Hematopoietic multipotent progenitor cell treated with erythropoietin and hydrocortisone succinate and interleukin-3 and kit ligand, for 17 days (in vitro differentiated cells): ENCODE results near the gene RPH3AL.
"Not testable (repeated sequence)": the region's sequence is repeated elsewhere in the genome, so short reads cannot be mapped to it uniquely, and the experiment has no call there.

ENCODE experiments used
- DNase-seq: peaks from one replicate; pipeline ENCODE4 v3.0.0-alpha.2; 2015; ENCODE audit warnings: low spot score

The RPH3AL gene

DNA sequence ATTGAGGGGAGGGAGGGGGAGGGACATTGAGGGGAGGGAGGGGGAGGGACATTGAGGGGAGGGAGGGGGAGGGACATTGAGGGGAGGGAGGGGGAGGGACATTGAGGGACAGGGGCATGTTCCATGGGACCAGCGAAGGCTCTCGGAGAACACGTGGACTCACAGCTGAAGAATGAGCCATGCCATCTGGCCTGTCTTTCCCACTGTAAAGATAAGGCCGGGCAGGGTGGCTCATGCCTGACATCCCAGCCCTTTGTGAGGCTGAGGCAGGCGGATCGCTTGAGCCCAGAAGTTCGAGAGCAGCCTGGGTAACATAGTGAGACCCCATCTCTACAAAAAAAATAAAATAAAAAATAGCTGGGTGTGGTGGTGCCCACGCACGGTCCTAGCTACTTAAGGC, 32.5 kb downstream of the RPH3AL start:
- no peak for DNase-seq

DNA sequence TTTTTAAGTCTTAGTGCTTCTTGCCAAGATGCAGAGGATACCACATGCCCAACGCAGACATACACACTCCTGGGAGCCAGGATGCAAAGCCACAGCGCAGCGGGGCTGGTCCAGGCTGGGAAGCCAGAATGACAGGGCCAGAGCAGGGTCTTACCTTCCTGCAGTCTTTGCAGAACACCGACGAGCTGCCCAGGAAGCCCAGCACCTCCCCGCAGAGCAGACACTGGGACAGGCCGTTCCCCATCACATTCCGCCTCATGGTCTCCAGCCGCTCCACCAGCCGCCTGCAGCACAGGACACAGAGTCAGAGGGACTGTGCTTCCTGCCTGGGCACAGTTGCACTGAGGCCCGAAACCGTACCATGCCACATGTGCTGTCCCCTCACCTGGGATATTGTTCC, 33.3 kb downstream of the RPH3AL start:
- no peak for DNase-seq

DNA sequence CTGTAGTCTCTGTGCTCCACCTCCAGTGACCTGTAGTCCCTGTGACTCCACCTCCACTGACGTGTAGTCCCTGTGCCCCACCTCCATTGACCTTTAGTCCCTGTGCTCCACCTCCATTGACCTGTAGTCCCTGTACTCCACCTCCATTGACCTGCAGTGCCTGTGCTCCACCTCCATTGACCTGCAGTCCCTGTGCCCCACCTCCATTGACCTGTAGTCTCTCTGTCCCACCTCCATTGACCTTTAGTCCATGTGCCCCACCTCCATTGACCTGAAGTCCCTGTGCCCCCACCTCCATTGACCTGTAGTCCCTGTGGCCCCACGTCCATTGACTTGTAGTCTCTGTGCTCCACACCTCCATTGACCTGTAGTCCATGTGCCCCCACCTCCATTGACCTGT, 35.5 kb downstream of the RPH3AL start:
- not testable (repeated sequence) for DNase-seq

DNA sequence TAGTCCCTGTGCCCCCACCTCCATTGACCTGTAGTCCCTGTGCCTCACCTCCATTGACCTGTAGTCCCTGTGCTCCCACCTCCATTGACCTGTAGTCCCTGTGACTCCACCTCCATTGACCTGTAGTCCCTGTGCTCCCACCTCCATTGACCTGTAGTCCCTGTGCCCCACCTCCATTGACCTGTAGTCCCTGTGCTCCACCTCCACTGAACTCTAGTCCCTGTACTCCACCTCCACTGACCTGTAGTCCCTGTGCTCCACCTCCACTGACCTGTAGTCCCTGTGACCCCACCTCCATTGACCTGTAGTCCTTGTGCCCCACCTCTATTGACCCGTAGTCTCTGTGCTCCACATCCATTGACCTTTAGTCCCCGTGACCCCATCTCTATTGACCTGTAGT, 37.2 kb downstream of the RPH3AL start:
- DNase-seq, result not testable (repeated sequence)

DNA sequence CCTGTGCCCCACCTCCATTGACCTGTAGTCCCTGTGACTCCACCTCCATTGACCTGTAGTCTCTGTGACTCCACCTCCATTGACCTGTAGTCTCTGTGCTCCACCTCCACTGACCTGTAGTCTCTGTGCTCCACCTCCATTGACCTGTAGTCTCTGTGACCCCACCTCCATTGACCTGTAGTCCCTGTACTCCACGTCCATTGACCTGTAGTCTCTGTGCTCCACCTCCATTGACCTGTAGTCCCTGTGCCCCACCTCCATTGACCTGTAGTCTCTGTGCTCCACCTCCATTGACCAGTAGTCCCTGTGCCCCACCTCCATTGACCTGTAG, 38.0 kb downstream of the RPH3AL start:
- not testable (repeated sequence) for DNase-seq

DNA sequence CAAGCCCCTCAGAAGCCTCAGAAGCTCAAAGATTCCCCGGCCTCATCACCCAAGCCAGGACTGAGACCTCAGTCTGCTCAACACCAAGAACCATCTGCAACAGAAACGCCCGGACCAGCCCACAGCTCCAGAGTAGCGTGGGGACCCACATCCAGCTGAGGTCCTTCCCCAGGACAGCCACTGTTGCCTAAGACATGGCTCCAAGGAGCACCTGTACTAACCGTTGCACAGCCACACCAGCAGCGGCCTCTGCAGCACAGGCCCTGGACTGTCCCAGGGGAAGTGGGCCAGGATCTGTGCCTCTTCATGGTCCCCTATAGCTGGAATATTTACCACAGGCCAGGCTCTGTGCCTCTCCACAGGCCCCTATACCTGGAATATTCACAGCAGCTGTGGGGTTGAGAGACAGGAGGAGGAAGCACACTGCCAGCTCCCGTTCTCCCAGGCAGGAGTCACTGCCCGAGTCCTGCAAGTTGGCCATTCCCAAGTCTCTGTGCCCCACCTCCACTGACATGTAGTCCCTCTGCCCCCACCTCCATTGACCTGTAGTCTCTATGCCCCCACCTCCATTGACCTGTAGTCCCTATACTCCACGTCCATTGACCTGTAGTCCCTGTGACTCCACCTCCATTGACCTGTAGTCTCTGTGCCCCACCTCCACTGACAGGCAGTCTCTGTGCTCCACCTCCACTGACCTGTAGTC, 38.5 kb downstream of the RPH3AL start:
- DNase-seq, result no peak

DNA sequence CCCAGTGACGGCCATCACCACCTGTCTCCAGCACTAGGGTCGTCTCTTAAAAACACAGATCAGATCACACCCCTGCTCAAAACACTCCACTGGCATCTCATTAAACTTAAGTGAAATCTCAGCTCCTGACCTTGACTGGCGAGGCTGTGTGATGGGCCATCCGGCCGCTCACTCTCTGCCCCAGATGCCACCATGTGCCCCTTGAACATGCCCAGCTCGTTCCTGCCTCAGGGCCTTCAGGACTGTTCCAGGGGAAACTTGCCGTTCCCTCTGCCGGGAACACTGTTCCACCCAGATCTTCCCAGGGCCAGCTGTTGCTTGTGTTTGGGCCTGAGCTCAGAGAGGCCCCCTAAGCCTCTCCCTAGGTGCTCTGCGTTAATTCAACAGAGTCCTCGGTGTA, 39.4 kb downstream of the RPH3AL start:
- DNase-seq, result no peak

DNA sequence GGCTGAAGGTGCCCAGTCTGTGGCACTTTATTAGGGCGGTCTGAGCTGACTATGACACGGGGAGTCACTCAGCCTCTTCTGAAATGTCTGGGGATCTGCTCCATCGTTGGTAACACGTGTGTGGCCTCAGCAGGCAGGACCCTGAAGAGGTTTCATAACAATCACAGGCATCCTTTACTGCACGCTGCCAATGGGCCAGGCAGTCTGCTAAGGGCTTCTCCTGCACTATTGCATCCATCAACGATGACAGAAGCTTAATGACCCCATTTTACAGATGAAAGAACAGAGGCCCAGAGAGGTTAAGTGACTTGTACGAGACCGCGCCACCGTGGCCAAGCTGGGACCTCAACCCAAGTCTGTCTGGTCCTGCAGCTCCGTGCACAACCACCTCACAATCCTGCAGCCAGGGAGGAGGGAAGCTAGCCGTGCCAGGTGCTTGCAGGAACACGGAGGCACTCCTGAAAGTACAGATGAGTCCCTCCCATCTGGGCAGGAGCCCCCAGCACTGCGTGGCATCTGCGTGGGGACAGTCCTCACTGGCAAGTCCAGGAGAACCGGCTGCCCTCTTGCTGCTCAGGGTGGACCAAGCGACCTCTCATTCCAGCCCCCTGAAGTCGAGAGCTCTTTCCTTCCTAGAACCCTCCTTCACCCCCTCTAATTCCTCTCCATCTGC, 40.0 kb downstream of the RPH3AL start:
- DNase-seq, result no peak

DNA sequence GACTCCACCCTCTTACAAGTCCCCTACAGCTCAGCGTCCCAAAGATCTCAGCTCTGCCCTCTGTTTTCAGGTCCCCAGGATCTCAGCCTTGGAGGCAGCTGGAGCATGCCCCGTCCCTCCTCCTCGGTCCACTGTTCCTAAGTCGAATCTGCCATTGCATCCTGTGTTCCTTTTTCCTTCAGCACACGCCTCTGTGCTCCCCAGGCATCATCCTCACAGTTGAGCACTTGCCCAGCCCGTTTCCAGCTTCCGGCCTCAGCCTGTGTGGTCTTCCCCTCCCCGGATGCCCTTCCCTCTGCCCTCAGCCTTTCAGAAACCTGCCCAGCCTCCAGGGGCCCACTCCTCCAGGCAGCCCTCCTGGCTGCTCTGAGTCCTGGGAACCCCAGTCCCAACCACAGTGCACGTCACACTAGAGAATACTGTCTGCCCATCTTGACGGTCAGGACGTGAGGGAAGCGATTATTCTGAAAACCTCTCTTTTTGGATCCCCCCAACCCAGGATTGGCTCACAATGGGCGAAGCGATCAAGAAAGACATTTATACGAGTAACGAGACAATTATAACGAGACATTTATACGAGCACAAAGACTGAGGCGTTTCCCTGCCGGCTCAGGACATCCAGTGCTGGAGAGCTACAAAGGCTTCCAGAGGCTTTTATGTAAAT, 41.4 kb downstream of the RPH3AL start:
- DNase-seq, result no peak

DNA sequence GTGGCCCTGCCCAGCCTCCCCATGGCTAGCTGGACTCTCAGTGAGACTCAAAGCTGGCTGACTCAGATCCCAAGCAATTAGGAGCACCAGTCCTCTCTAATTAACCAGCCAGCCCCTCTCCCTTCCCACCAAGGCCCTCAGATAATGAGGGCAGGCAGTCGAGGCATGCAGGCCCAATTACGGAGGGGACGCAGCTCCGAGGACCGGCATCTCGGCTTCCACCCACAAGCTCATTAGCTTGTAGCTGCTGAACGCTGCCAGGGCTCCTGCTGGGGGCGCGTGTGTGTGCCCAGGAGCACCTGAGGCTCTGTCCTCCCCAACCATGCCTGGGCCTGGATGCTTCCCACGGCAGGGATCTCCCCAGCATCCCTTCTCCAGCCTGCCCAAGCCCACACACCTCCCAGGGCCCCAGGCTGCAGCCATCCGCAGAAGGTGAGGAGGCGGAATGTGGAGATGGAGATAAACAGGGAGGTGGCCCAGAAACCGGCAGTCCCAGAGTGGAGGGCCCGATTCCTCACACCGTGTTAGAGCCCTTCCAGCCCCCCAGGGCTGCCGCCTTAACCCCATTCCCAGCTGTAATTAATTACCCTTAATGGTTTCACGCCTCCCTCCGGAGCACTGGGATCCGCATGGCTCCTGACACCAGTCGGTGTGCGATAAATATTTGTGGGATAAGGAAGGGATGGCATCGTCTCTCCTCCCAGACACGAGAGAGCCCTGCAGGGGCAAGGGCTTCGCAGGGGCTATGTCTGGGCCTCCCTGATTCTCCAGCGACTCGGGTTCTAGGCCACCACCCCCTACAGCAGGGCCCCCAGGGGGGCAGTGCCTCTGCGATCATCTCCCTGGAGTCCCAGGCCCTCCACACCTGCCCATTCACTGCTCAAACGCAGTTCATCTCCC, 42.2 kb downstream of the RPH3AL start:
- no peak for DNase-seq

DNA sequence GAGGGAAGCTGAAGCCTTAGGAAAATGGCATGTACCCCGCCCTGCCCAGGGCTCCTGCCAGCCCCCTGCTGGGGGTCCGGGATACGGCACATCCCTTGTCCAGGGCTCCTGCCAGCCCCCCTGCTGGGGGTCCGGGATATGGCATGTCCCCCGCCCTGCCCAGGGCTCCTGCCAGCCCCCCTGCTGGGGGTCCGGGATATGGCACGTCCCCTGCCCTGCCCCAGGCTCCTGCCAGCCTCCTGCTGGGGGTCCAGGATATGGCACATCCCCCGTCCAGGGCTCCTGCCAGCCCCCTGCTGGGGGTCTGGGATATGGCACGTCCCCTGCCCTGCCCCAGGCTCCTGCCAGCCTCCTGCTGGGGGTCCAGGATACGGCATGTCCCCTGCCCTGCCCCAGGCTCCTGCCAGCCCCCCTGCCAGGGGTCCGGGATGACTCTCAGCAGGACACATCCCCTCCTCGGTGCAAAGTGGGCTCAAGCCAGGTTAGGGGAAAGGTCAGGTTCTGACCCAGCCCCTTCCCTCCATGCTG, 43.2 kb downstream of the RPH3AL start:
- DNase-seq, result no peak

DNA sequence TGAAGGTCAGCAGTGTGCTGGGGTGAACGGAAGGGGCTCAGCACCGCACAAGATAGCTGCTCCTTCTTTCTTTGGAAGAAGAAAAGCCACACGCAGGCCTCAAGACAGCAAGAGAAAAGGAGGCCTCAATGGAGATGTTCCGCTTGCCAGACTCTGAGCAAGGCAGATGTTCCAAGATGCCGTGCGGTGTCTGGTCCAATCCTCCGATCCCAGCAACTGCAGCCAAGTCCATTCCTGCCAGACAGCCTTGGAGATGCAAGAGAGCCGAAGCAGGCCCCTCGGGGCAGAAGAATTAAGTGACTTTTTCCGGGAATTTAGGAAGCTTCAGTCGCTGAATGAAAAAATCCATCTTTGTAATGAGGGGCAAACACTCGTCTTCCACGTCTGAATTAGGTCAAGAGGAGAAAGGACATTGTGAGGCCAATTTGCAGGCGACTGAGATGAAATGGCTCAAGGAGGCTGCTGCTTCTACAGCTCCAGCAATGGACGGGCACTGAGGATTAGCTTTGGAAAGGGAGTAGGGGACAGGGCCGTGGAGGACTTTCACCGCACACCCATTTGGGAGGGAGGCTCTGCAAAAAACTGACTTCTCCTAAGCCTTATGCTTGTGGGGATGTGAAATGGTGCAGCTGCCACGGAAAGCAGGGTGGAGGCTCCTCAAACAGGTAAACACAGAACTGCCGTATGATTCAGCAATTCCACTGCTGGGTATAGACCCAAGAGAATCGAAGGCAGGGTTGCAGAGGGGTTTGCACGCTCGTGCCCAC, 44.7 kb downstream of the RPH3AL start:
- DNase-seq, result no peak

DNA sequence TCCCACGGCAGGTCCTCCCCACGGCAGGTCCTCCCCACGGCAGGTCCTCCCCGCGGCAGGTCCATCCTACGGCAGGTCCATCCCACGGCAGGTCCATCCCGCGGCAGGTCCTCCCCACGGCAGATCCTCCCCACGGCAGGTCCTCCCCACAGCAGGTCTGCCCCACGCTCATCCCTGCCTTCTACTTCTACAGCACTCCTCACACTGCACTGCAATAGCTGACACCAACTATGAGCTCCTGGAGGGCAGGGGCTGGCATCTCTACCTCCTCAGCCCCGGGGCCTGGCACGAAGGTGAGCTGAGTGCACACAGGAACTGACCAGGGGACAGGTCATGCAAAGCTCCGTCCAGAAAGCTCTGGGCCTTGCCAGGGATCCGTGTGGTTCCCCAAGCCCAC, 45.3 kb downstream of the RPH3AL start:
- no peak for DNase-seq

DNA sequence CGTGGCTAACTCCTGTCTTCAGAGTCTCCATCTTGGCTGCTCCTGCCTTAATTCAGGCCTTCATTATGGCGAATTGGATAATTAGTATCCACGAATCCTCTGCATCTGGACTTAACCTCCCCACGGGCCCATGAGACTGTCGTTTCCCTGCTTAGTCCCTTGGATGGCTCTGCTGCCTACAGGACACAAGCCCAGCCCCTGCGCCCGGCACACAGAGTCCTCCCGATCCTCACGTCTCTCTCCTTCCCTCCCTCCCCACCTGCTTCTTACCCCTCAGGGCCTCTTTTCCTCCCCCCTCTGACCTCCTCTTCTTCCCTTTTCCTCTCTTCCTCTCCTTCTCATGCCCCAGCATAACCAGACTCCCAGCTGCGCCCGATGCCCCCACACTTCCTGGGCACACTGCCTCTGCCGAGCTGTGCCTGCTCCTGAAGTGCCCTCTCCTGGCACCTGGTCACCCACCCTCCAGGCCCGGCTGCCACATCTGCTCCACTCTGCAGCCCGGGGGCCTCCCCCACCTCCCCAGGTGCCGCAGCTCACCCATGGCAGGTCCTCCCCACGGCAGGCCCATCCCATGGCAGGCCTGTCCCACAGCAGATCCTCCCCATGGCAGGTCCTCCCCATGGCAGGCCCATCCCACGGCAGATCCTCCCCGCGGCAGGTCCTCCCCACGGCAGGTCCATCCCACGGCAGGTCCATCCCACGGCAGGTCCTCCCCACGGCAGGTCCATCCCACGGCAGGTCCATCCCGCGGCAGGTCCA, 45.9 kb downstream of the RPH3AL start:
- no peak for DNase-seq

DNA sequence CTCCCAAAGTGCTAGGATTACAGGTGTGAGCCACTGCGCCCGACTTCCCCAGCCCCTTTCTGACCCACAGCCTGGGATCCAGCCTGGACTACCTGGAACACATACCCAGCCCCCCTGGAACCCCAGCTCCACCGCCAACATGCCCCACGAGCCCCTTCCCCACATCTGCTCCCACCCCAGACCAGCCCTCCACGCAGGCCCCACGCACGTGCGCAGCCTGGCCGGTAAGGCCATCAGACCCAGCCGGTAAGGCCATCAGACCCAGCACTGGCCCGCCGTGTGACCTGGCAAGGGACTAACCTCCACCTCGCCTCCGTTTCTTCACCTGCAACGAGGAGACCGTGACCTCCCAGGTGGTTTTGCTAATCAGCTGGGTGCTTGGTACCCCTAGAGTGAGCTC, 46.5 kb downstream of the RPH3AL start:
- DNase-seq, result no peak

DNA sequence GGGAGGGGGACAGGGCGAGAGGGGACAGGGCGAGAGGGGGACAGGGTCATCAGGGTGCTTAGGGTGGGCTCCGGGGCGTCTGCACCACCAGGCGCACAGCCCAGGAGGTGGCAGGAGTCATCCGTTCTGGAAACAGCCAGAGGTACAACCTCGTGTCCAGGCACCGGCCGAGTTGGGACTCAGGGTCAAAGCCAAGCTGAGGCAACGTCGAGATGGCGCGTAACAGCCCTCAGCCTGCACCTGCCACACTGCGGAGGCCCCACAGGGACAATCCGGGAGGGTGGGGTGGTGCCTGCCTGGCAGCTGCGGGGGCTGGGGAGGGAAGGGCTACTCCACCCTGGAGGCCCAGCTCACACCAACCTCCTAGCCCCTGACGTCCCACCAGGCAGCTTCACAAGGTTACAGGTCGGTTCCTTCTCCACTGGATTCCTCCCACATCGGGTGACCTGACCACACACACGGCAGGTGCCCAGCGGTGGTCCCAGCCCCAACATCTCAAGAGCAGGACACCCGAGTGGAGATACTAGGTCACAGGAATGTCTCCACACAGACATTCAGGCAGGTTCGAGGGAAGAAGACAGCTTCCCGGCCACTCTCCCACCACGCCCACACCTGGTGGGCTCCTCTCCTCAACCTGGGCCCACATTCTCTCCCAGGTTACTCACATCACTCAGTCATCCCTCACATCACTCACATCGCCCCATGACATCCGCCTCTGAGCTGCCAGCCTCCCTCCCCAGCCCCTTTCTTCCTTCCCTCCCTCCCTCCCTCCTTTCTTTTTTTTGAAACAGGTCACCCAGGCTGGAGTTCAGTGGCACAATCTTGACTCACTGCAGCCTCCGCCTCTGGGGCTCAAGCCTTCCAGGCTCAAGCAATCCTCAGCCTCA, 47.3 kb downstream of the RPH3AL start:
- no peak for DNase-seq

DNA sequence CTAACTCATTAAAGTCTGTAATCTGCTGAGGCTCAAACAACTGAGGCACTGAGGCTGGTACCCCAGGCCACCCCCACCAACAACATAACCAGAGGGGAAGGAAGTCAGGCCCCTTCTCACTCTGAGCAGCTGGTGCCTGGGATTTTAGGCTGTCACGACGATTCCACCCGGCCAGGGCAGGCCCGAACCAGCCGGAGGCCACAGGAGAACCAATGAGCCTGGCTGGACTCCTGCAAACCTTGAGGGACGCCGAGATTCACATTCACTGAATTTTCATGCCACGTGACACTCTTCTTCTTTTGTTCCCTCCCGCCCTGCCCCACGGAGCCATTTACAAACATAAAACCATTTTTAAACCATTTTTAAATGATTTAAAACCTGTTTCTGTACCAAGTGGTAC, 48.1 kb downstream of the RPH3AL start:
- DNase-seq, result no peak

DNA sequence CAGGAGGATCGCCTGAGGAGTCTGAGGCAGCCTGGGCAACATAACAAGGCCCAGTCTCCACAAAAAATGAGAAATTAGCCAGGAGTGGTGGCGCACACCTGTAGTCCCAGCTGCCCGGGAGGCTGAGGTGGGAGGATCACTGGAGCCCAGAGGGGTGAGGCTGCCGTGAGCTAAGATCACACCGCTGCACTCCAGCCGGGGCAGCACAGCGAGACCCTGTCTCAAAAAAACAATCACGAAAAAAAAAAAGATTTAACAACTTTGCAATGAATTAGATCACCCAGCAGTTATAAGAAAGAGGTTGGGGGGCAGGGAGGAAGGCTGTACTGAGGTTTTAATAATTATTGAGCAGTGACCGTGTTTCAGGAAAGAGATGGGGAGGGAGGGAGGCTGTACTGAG, 49.4 kb downstream of the RPH3AL start:
- DNase-seq, result no peak

DNA sequence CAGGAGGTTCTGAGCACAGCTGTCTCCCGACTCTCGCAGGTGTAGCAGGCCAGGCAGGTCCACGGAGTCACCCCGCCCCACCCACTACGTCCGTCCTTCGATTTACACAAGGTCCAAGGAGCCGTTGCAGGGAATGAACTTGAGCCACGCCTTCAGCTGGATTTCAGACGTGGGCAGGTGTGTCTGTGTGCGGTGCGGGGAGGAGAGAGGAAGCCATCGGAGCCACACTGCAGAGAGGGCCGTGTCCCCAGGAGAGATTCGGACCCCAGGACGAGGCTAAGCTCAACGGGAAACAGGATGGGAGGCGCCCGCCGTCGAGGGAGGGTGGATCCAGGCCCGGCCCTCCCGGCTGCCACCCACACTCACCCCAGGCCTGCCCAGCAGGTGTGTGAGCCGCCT, 50.3 kb downstream of the RPH3AL start:
- DNase-seq, result no peak
